SK-N-SH (cell line): ENCODE measurements around the gene RBM12.
"Not testable (repeated sequence)": the region's sequence is repeated elsewhere in the genome, so short reads cannot be mapped to it uniquely, and the experiment has no call there.

Experiments
- TF ChIP-seq, protein P1 (sequence below): fragments of 200-600 bp; sonication (generic); IDR thresholded peaks from 2 replicates; pipeline ENCODE4 v1.6.1; 2017; ENCODE audit warnings: antibody characterized with exemption, mild to moderate bottlenecking, moderate library complexity
- TF ChIP-seq, protein P2 (sequence below): IDR thresholded peaks from 2 replicates; pipeline ENCODE4 v1.4.0; 2012; ENCODE audit warnings: low read depth

GRCh38 chr20:35706591-35707529, 42.2 kb upstream of the RBM12 start:
- TF ChIP-seq, protein P1, sequence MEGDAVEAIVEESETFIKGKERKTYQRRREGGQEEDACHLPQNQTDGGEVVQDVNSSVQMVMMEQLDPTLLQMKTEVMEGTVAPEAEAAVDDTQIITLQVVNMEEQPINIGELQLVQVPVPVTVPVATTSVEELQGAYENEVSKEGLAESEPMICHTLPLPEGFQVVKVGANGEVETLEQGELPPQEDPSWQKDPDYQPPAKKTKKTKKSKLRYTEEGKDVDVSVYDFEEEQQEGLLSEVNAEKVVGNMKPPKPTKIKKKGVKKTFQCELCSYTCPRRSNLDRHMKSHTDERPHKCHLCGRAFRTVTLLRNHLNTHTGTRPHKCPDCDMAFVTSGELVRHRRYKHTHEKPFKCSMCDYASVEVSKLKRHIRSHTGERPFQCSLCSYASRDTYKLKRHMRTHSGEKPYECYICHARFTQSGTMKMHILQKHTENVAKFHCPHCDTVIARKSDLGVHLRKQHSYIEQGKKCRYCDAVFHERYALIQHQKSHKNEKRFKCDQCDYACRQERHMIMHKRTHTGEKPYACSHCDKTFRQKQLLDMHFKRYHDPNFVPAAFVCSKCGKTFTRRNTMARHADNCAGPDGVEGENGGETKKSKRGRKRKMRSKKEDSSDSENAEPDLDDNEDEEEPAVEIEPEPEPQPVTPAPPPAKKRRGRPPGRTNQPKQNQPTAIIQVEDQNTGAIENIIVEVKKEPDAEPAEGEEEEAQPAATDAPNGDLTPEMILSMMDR: not testable (repeated sequence)
- TF ChIP-seq, protein P2, sequence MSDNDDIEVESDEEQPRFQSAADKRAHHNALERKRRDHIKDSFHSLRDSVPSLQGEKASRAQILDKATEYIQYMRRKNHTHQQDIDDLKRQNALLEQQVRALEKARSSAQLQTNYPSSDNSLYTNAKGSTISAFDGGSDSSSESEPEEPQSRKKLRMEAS: not testable (repeated sequence)
